PFSK-1 (cell line): ENCODE results near the gene STAU1.
A peak's percentile ranks its signal among the peaks of the same experiment; 100 is the strongest.

Experiments used
- FOXP2 ChIP-seq: optimal IDR thresholded peaks from 2 replicates; pipeline ENCODE3; 2011; ENCODE audit warnings: borderline replicate concordance, control low read depth, inconsistent platforms; ENCODE audit not compliant: insufficient read depth; ENCODE audit errors: extremely low read length, extremely low read depth
- POLR2AphosphoS5 ChIP-seq: IDR thresholded peaks from 2 replicates; pipeline ENCODE4 v1.6.1; 2012; ENCODE audit warnings: low read depth, mild to moderate bottlenecking, control low read depth, low read length, moderate library complexity
- REST ChIP-seq, 2 experiments: IDR thresholded peaks; 2 replicates each; pipeline versions ENCODE4 v1.6.1 to v1.8.0; 2011 to 2012; ENCODE audit warnings: low read depth in 2 of 2, low read length in 2 of 2, control low read depth in 1 of 2, inconsistent platforms in 1 of 2, mild to moderate bottlenecking in 1 of 2, moderate library complexity in 1 of 2; ENCODE audit not compliant: insufficient read depth in 1 of 2
- SIN3A ChIP-seq: IDR thresholded peaks from 2 replicates; pipeline ENCODE4 v1.6.1; 2012; ENCODE audit warnings: mild to moderate bottlenecking, low read length, moderate library complexity, borderline replicate concordance; ENCODE audit not compliant: insufficient read depth
- TAF1 ChIP-seq: IDR thresholded peaks from 2 replicates; pipeline ENCODE4 v1.6.1; 2012; ENCODE audit warnings: low read length, control low read depth, borderline replicate concordance; ENCODE audit not compliant: insufficient read depth

STAU1 gene

GRCh38 chr20:49225896-49226295 lies 37.8 kb upstream of the STAU1 start:
- TF ChIP-seq POLR2AphosphoS5: no peak
- TF ChIP-seq TAF1: no peak
- no peak for TF ChIP-seq FOXP2
- no peak for TF ChIP-seq REST (IDR thresholded peaks at IDR 0.05; ENCODE audit: insufficient read depth in 1 of 2, low read depth in 2 of 2, low read length in 2 of 2)

- TF ChIP-seq FOXP2: no peak
- TF ChIP-seq REST (IDR thresholded peaks at IDR 0.05; ENCODE audit: insufficient read depth in 1 of 2, low read depth in 2 of 2, low read length in 2 of 2): no peak
- TF ChIP-seq SIN3A: no peak
- no peak for TF ChIP-seq TAF1
- TF ChIP-seq POLR2AphosphoS5: no peak
These were observed 32.0 kb upstream of the STAU1 start for GRCh38 chr20:49219924-49220831.

- peak; percentile 72; the same call in 1 of the 2 replicates for TF ChIP-seq SIN3A
- TF ChIP-seq REST (IDR thresholded peaks at IDR 0.05; ENCODE audit: insufficient read depth in 1 of 2, low read depth in 2 of 2, low read length in 2 of 2): 0 out of 4 replicates have a peak, but pooled peaks of 1 of the 2 experiments have one; percentile 8
- TF ChIP-seq TAF1: peak; percentile 84; the same call in 1 of the 2 replicates
- peak; percentile 79 for TF ChIP-seq FOXP2
- peak; percentile 88 for TF ChIP-seq POLR2AphosphoS5
These were observed 31.2 kb upstream of the STAU1 start, which contains the start of gene DDX27 for GRCh38 chr20:49219091-49219923. DDX27 (plus strand) TSS chr20:49219416; CDS start chr20:49219449, 33 bp downstream.

GRCh38 chr20:49216991-49217578 lies 29.0 kb upstream of the STAU1 start:
- TF ChIP-seq POLR2AphosphoS5 (no peak), TAF1 (no peak), FOXP2 (no peak), SIN3A (no peak)

- TF ChIP-seq REST (IDR thresholded peaks at IDR 0.05; ENCODE audit: insufficient read depth in 1 of 2, low read depth in 2 of 2, low read length in 2 of 2): no peak
These were observed 27.1 kb upstream of the STAU1 start for GRCh38 chr20:49215232-49215631.
